CD4-positive, alpha-beta T cell treated with Interferon alpha-2 for 1 hour (primary cell): ENCODE results near the gene C2orf66.

Experiments used
- DNase-seq, 2 donors: peaks; one replicate each; pipeline ENCODE4 v3.0.0-alpha.2; 2020 to 2022

C2orf66 gene

GRCh38 chr2:196809260-196809659 lies at the start of gene C2orf66:
C2orf66 (minus strand) TSS chr2:196809355; CDS start chr2:196809336, 19 bp downstream.
- DNase-seq: no peak

- no peak for DNase-seq
Observed at GRCh38 chr2:196854629-196855028, 45.5 kb upstream of the C2orf66 start.

- no peak for DNase-seq
Observed at GRCh38 chr2:196853301-196854087, 44.3 kb upstream of the C2orf66 start.

GRCh38 chr2:196851088-196851487 lies 41.9 kb upstream of the C2orf66 start:
- DNase-seq: no peak

- DNase-seq: no peak
Observed at GRCh38 chr2:196849895-196850294, 40.7 kb upstream of the C2orf66 start.

- DNase-seq: no peak
Observed at GRCh38 chr2:196846295-196846694, 37.1 kb upstream of the C2orf66 start.

GRCh38 chr2:196845371-196845770 lies 36.2 kb upstream of the C2orf66 start:
- DNase-seq: no peak

GRCh38 chr2:196840171-196840570 lies 31.0 kb upstream of the C2orf66 start:
- no peak for DNase-seq

GRCh38 chr2:196839574-196839973 lies 30.4 kb upstream of the C2orf66 start:
- no peak for DNase-seq

GRCh38 chr2:196836440-196836839 lies 27.3 kb upstream of the C2orf66 start:
- no peak for DNase-seq

- DNase-seq: no peak
Observed at GRCh38 chr2:196830701-196831100, 21.5 kb upstream of the C2orf66 start.

- DNase-seq: no peak
Observed at GRCh38 chr2:196827356-196827755, 18.2 kb upstream of the C2orf66 start.

GRCh38 chr2:196823750-196824522 lies 14.8 kb upstream of the C2orf66 start:
- no peak for DNase-seq

- no peak for DNase-seq
Observed at GRCh38 chr2:196821195-196821594, 12.0 kb upstream of the C2orf66 start.

- DNase-seq: no peak
Observed at GRCh38 chr2:196808083-196808665, 981 bp downstream of the C2orf66 start.

- no peak for DNase-seq
Observed at GRCh38 chr2:196804381-196804780, 4.8 kb downstream of the C2orf66 start.

- no peak for DNase-seq
Observed at GRCh38 chr2:196802401-196802800, 6.8 kb downstream of the C2orf66 start.

- DNase-seq: no peak
Observed at GRCh38 chr2:196801674-196802261, 7.4 kb downstream of the C2orf66 start.

- DNase-seq: no peak
Observed at GRCh38 chr2:196798980-196799379, 10.2 kb downstream of the C2orf66 start.

- DNase-seq: no peak
Observed at GRCh38 chr2:196792865-196793264, 16.3 kb downstream of the C2orf66 start.

- DNase-seq: no peak
Observed at GRCh38 chr2:196783431-196784094, 25.6 kb downstream of the C2orf66 start.

GRCh38 chr2:196767101-196767500 lies 42.1 kb downstream of the C2orf66 start:
- DNase-seq: no peak

GRCh38 chr2:196759378-196759706 lies 49.8 kb downstream of the C2orf66 start:
- DNase-seq: no peak
